ENCODE results near the gene DNASE1L2. TPM values are rescaled to one million over a fixed set of nuclear protein-coding genes. Genes with fewer than 3 reads are reported as not detected.

The DNASE1L2 gene
- polyA plus RNA-seq, 1 experiment = 0.38 TPM

DNA sequence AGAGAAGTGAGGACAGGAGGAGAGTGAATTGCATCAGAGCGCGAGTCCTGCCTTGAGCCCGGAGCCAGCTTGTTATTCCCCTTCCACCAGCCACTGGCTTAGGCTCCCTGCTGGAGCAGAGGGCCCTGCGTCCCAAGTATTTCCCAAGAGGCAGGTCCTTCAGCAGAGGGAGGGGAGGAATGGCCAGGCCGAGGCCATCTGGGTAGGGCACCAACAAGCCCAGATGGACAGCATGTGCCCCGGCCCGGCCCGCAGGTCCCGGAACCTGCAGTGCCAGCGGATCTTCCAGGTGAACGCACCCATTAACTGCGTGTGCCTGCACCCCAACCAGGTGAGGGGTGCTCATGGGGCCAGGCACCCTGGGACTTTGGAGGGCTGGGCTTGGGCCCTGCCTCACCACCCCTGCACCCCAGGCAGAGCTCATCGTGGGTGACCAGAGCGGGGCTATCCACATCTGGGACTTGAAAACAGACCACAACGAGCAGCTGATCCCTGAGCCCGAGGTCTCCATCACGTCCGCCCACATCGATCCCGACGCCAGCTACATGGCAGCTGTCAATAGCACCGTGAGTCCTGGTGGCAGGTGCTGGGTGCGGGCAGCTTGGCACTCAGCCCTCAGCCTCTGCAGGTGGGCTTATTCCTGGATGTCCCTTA is 29.3 kb upstream of the DNASE1L2 start:
- H3K27me3 ChIP-seq (ENCODE audit: control insufficient read depth, insufficient read depth, low read length) = no peaks in the 10 kb centered on the region
- CTCF ChIA-PET = no interaction called here
- no peak overlapping the region for H3K4me3 ChIP-seq (ENCODE audit: low read depth, low read length)
- TF ChIP-seq, protein P1, sequence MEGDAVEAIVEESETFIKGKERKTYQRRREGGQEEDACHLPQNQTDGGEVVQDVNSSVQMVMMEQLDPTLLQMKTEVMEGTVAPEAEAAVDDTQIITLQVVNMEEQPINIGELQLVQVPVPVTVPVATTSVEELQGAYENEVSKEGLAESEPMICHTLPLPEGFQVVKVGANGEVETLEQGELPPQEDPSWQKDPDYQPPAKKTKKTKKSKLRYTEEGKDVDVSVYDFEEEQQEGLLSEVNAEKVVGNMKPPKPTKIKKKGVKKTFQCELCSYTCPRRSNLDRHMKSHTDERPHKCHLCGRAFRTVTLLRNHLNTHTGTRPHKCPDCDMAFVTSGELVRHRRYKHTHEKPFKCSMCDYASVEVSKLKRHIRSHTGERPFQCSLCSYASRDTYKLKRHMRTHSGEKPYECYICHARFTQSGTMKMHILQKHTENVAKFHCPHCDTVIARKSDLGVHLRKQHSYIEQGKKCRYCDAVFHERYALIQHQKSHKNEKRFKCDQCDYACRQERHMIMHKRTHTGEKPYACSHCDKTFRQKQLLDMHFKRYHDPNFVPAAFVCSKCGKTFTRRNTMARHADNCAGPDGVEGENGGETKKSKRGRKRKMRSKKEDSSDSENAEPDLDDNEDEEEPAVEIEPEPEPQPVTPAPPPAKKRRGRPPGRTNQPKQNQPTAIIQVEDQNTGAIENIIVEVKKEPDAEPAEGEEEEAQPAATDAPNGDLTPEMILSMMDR (IDR thresholded peaks at IDR 0.05; ENCODE audit: insufficient read depth, low read depth, low read length) = no peak
- POLR2A ChIA-PET = interaction anchor here (1.4 kb wide), 1 partner anchor 7 kb away, joined by 4 read pairs; the partner anchor contains the start of gene PGP
- peaks cover 16% of the 10 kb centered on the region for H3K36me3 ChIP-seq (ENCODE audit: control insufficient read depth, insufficient read depth, low read length)
- DNase-seq (ENCODE audit: low read depth) = no peak

DNA sequence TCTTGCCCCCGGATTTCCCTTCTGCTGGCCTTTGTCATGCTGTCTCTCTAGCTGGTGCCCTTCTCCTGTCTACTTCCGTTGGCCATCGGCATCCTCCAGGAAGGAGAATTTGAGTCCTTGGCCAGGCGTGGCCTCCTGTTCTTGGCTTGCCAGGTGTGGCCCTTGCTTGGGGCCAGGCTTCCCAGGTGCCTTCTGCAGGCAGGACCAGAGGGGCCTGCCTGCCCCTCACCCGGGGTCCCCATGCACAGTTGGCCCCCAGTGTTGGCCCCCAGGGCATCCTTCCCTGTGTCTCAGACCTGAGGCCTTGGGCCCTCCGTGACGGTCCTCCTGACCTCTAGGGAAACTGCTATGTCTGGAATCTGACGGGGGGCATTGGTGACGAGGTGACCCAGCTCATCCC is 28.4 kb upstream of the DNASE1L2 start:
- Histone ChIP-seq H3K27me3 (ENCODE audit: control insufficient read depth, insufficient read depth, low read length) (no peaks in the 10 kb centered on the region), H3K4me3 (ENCODE audit: low read depth, low read length) (no peak overlapping the region), H3K36me3 (ENCODE audit: control insufficient read depth, insufficient read depth, low read length) (peaks cover 19% of the 10 kb centered on the region)
- POLR2A ChIA-PET = no interaction called here
- CTCF ChIA-PET = no interaction called here
- no peak for DNase-seq (ENCODE audit: low read depth)
- TF ChIP-seq, protein P1 (IDR thresholded peaks at IDR 0.05; ENCODE audit: insufficient read depth, low read depth, low read length) = no peak

DNA sequence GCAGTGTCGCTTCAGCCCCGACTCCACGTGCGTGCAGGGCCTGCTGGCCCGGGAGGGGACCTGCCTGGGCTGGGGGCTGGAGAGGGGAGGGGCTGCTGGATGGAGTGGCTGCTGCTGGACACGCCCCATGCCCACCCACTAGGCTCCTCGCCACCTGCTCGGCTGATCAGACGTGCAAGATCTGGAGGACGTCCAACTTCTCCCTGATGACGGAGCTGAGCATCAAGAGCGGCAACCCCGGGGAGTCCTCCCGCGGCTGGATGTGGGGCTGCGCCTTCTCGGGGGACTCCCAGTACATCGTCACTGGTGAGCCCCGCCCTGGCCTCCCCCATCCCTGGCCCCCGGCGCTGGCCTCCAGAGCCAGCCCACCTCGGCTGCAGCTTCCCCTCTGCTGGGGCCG is 27.9 kb upstream of the DNASE1L2 start:
- Histone ChIP-seq H3K4me3 (ENCODE audit: low read depth, low read length) (no peak overlapping the region), H3K36me3 (ENCODE audit: control insufficient read depth, insufficient read depth, low read length) (peaks cover 19% of the 10 kb centered on the region), H3K27me3 (ENCODE audit: control insufficient read depth, insufficient read depth, low read length) (no peaks in the 10 kb centered on the region)
- CTCF ChIA-PET = no interaction called here
- DNase-seq (ENCODE audit: low read depth) = no peak
- TF ChIP-seq, protein P1 (IDR thresholded peaks at IDR 0.05; ENCODE audit: insufficient read depth, low read depth, low read length) = no peak
- POLR2A ChIA-PET = no interaction called here

DNA sequence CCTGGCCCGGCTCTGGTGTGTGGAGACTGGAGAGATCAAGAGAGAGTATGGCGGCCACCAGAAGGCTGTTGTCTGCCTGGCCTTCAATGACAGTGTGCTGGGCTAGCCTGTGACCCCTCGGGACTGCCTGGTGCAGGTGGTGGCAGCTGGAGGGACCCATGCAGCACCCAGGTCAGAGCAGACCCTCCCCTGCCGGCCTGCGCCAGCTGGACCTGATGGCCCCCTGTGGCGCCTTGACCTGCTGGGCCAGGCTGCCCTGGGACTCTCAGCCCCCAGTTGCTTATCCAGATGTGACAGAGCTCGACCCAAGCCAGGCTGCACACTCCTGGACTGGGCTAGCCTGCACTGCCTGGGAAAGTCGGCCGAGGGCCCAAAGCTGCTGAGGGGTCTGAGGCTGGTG is 27.5 kb upstream of the DNASE1L2 start:
- Histone ChIP-seq H3K4me3 (ENCODE audit: low read depth, low read length) (no peak overlapping the region), H3K27me3 (ENCODE audit: control insufficient read depth, insufficient read depth, low read length) (no peaks in the 10 kb centered on the region), H3K36me3 (ENCODE audit: control insufficient read depth, insufficient read depth, low read length) (peaks cover 19% of the 10 kb centered on the region)
- POLR2A ChIA-PET = interaction anchor here (0.6 kb wide), 1 partner anchor 15 kb away, joined by 3 read pairs; no protein-coding TSS in a partner anchor
- TF ChIP-seq, protein P1 (IDR thresholded peaks at IDR 0.05; ENCODE audit: insufficient read depth, low read depth, low read length) = no peak
- DNase-seq (ENCODE audit: low read depth) = no peak
- CTCF ChIA-PET = no interaction called here

DNA sequence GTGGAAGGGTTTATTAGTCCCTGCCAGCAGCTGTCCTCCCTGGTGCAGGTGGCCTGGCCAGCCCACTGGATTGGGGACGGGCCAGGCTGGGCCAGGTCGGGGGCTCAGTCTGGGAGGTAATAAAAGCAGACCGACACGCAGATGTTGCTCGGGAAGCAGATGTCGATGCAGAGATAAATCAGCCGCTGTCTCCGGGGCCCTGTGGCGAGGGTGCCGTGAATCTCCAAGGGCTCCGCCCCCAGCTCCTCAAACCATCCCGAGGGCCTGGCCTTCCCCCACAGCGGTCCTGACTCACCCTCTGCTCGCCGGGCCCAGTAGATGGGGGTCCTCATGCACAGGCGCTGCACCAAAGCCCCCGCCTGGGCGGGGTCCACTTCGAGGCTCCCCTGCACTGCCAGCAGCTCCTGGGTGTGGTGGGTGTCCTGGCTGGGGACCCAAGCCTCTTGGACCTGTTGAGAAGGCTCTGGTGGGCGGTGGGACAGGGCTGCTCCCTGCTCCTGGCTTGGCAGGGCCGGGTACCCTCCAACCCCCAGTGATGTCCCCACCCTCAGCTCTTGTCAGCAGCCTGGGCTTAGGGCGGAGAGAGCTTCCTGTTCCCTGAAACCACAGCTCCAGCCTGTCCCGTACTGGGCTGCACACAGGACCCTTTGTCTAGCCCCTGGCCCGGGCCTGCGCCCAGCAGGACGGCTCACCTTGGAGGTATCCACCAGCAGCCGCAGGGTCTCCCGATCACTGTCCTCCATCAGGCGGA is 26.8 kb upstream of the DNASE1L2 start:
- POLR2A ChIA-PET = interaction anchor here (0.6 kb wide), 1 partner anchor 15 kb away, joined by 3 read pairs; no protein-coding TSS in a partner anchor
- H3K36me3 ChIP-seq (ENCODE audit: control insufficient read depth, insufficient read depth, low read length) = peaks cover 19% of the 10 kb centered on the region
- CTCF ChIA-PET = no interaction called here
- TF ChIP-seq, protein P1 (IDR thresholded peaks at IDR 0.05; ENCODE audit: insufficient read depth, low read depth, low read length) = no peak
- no peak overlapping the region for H3K4me3 ChIP-seq (ENCODE audit: low read depth, low read length)
- H3K27me3 ChIP-seq (ENCODE audit: control insufficient read depth, insufficient read depth, low read length) = no peaks in the 10 kb centered on the region
- no peak for DNase-seq (ENCODE audit: low read depth)

Data from BJ (cell line).